Measurements from ENCODE around the gene KRT6B. TPM values are rescaled to one million over a fixed set of nuclear protein-coding genes. Genes with fewer than 3 reads are reported as not detected.

The KRT6B gene
- total and polyA plus RNA-seq, 2 donors (not counting 3 experiments of a cell fraction or from before 2014, with no cell fraction given) = 0.03 TPM; not detected in 1

DNA sequence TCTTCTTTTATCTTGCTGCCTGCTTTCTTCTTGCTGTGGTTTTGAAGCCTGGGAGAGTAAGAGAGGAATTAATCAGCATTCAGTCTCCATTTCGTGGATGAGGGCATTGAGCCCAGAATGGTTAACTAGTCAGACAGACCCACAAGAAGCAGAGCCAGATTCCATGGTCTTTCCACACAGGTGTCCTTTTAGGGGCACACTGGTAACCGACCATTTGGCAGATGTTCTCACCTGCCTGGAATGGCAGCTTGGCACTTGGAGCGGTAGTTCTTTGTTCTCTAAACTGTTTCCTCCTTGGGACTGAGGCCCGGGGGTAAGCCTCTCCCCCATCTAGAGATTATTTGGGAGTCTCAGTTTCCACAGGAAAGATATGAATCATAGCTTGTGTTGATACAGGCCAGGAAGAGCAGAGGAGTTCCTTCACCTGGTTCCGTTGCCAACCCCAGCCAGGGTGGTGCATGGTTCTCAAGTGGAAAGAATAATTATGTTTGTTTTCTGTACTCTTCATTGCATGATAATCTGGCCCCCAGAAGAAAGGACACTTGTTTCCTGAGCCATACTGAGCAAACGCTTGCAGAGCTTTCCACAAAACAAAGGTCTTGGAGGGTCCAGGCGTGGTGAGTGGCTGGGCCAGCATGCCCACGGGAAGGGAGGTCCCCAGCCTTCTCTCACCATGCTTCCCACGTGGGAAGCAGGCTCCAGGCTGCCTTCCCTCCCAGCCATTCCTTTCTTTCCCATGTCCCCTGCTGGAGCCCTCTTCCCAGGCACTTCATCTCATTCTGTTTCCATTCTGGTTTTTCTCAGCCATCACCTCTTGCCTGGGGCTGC lies 15.7 kb downstream of the KRT6B start:
- ChIA-PET POLR2A (no interaction called here), CTCF (no interaction called here)
- no peaks in the 10 kb centered on the region for H3K9me1 ChIP-seq (replicated peaks; ENCODE audit: control insufficient read depth, extremely low read depth, insufficient read depth, low read length)
- DNase-seq (ENCODE audit: low read depth, low spot score) (no peak), FAIRE-seq (no peak)
- no peak overlapping the region for H3K4me3 ChIP-seq (replicated peaks in 1 of 3; ENCODE audit: insufficient read depth in 1 of 3, low read depth in 1 of 3, low read length in 3 of 3)
- no TSS peak for BruUV-seq (replicated peaks)
- dilution Hi-C loops (cut with MboI; ENCODE audit: extremely low pct_ligation_motif_present, low sequenced_read_pairs) = no loop called here
- TF ChIP-seq FOS (IDR thresholded peaks at IDR 0.05; ENCODE audit: borderline replicate concordance, insufficient read depth, low read length) (no peak), CTCF (IDR thresholded peaks at IDR 0.05; ENCODE audit: extremely low read depth in 1 of 2, insufficient read depth in 1 of 2, low read depth in 1 of 2, low read length in 2 of 2) (no peak), JUN (IDR thresholded peaks at IDR 0.05; ENCODE audit: borderline replicate concordance, insufficient read depth, insufficient read length, low read depth) (no peak), MYC (IDR thresholded peaks at IDR 0.05; ENCODE audit: low read depth, low read length) (no peak), MAX (IDR thresholded peaks at IDR 0.05; ENCODE audit: insufficient read depth, insufficient read length) (no peak), POLR2AphosphoS5 (IDR thresholded peaks at IDR 0.05; ENCODE audit: insufficient read depth, low read depth, low read length) (no peak), GATA2 (IDR thresholded peaks at IDR 0.05; ENCODE audit: insufficient read depth, insufficient read length, low read depth, low read length) (no peak), POLR2A (IDR thresholded peaks at IDR 0.05; ENCODE audit: low read depth, low read length) (no peak), EZH2 (IDR thresholded peaks at IDR 0.05; ENCODE audit: borderline replicate concordance, low read depth, low read length, severe bottlenecking) (no peak)
- no peaks in the 10 kb centered on the region for H3K36me3 ChIP-seq (ENCODE audit: control insufficient read depth in 2 of 2, extremely low read depth in 1 of 2, insufficient read depth in 2 of 2, low read length in 2 of 2)
- no peaks in the 10 kb centered on the region for H3K9me3 ChIP-seq (replicated peaks; ENCODE audit: control insufficient read depth, insufficient read depth, low read length)
- no peaks in the 10 kb centered on the region for H3K79me2 ChIP-seq (ENCODE audit: control insufficient read depth, insufficient read depth, low read length)
- H3K27ac ChIP-seq (ENCODE audit: insufficient read depth, low read depth, low read length) = no peak overlapping the region
- H2AFZ ChIP-seq (ENCODE audit: low read depth, low read length) = no peak overlapping the region
- no peaks in the 10 kb centered on the region for H3K27me3 ChIP-seq (ENCODE audit: control insufficient read depth in 2 of 2, insufficient read depth in 2 of 2, low read length in 2 of 2)
- no peaks in the 10 kb centered on the region for H3K4me1 ChIP-seq (ENCODE audit: control insufficient read depth, extremely low read depth, insufficient read depth, low read length)
- H3K4me2 ChIP-seq (ENCODE audit: insufficient read depth, low read length) = no peak overlapping the region
- no peaks in the 10 kb centered on the region for H4K20me1 ChIP-seq (replicated peaks; ENCODE audit: control insufficient read depth, extremely low read depth, insufficient read depth, low read length)
- no peak overlapping the region for H3K9ac ChIP-seq (replicated peaks; ENCODE audit: extremely low read depth, insufficient read depth, low read length)
- intact Hi-C loops (cut with micrococcal nuclease) = no loop called here
